HepG2 (cell line): ENCODE results near the gene MVP. TPM values are rescaled to one million over a fixed set of nuclear protein-coding genes. Genes with fewer than 3 reads are reported as not detected.

Experiments used
- ZFP37 ChIP-seq: sonication (generic); formaldehyde crosslinking; IDR thresholded peaks from 2 replicates; pipeline ENCODE4 v1.4.0; 2020; ENCODE audit warnings: missing genetic modification reagents, borderline replicate concordance
- ZFX ChIP-seq: sonication (generic); formaldehyde crosslinking; IDR thresholded peaks from 2 replicates; pipeline ENCODE4 v1.4.0; 2020; ENCODE audit warnings: mild to moderate bottlenecking, low read depth, missing genetic modification reagents, moderate library complexity
- polyA plus RNA-seq, 8 experiments: library from polyadenylated mRNA; depleted of rRNA in 3 of 8; stranded (reverse) in 7 of 8; unstranded in 1 of 8; fragments of >200 nt; fragmentation: Illumina TruSeq in 4 of 8; extraction: Trizol in 4 of 8; gene quantifications; 2 replicates each; pipeline versions ENCODE4 v1.2.1 to v1.2.3, GENCODE V29; 2011 to 2016; ENCODE audit warnings: low read depth in 4 of 8, missing spikeins in 1 of 8, mixed read lengths in 1 of 8; ENCODE audit not compliant: insufficient read depth in 1 of 8
- total RNA-seq, 5 experiments: library from RNA; depleted of rRNA; stranded (reverse); fragments of >200 nt; fragmentation: Illumina TruSeq; extraction: Trizol; gene quantifications; 2 replicates each; pipeline ENCODE4 v1.2.3, GENCODE V29; 2016; ENCODE audit warnings: low read depth in 1 of 5
- TF ChIP-seq, protein P1 (sequence below), 2 experiments: sonication (generic) in 1 of 2; formaldehyde crosslinking in 1 of 2; IDR thresholded peaks; 2 replicates each; pipeline versions ENCODE4 v1.4.0 to v1.6.1; 2016 to 2020; ENCODE audit warnings: borderline replicate concordance in 1 of 2, low read depth in 1 of 2, mild to moderate bottlenecking in 1 of 2, missing genetic modification reagents in 1 of 2
- TF ChIP-seq, protein P2 (sequence below): sonication (generic); formaldehyde crosslinking; IDR thresholded peaks from 2 replicates; pipeline ENCODE4 v1.9.0; 2021; ENCODE audit warnings: missing genetic modification reagents, mild to moderate bottlenecking, borderline replicate concordance
- TF ChIP-seq, protein P3 (sequence below): sonication (generic); formaldehyde crosslinking; IDR thresholded peaks from 2 replicates; pipeline ENCODE4 v1.5.0; 2020; ENCODE audit warnings: missing genetic modification reagents
- TF ChIP-seq, protein P4 (sequence below): sonication (generic); formaldehyde crosslinking; IDR thresholded peaks from 2 replicates; pipeline ENCODE4 v1.5.1; 2020; ENCODE audit warnings: mild to moderate bottlenecking, missing genetic modification reagents, borderline replicate concordance
- TF ChIP-seq, protein P5 (sequence below): IDR thresholded peaks from 2 replicates; pipeline ENCODE4 v1.6.1; 2016; ENCODE audit warnings: missing compliant biosample characterization, missing genetic modification reagents, borderline replicate concordance
- TF ChIP-seq, protein P6 (sequence below): sonication (generic); formaldehyde crosslinking; IDR thresholded peaks from 2 replicates; pipeline ENCODE4; 2020; ENCODE audit warnings: missing genetic modification reagents, mild to moderate bottlenecking, borderline replicate concordance

MVP gene
- total and polyA plus RNA-seq, 2 of the 13 experiments (the other 11 are each of a cell fraction or from before 2014, with no cell fraction given) = 22.9 to 43.5 TPM

DNA sequence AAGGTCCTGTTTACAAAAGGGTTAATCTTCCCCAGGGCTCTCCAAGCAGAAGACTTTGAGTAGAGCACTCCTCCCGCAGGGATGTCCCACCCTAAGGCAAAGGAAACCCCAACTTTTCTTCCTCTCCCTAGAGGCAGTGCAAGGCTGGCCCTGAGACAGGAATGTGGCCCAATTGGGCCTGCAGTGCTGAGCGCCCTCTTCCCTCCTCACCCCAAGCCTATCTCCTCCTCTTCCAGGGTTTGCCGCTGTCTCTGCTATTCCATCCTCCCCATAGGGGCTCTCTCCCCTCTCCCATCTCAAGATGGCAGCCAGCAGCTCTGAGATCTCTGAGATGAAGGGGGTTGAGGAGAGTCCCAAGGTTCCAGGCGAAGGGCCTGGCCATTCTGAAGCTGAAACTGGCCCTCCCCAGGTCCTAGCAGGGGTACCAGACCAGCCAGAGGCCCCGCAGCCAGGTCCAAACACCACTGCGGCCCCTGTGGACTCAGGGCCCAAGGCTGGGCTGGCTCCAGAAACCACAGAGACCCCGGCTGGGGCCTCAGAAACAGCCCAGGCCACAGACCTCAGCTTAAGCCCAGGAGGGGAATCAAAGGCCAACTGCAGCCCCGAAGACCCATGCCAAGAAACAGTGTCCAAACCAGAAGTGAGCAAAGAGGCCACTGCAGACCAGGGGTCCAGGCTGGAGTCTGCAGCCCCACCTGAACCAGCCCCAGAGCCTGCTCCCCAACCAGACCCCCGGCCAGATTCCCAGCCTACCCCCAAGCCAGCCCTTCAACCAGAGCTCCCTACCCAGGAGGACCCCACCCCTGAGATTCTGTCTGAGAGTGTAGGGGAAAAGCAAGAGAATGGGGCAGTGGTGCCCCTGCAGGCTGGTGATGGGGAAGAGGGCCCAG, 7.3 kb upstream of the MVP start (continued):
- TF ChIP-seq, protein P1, sequence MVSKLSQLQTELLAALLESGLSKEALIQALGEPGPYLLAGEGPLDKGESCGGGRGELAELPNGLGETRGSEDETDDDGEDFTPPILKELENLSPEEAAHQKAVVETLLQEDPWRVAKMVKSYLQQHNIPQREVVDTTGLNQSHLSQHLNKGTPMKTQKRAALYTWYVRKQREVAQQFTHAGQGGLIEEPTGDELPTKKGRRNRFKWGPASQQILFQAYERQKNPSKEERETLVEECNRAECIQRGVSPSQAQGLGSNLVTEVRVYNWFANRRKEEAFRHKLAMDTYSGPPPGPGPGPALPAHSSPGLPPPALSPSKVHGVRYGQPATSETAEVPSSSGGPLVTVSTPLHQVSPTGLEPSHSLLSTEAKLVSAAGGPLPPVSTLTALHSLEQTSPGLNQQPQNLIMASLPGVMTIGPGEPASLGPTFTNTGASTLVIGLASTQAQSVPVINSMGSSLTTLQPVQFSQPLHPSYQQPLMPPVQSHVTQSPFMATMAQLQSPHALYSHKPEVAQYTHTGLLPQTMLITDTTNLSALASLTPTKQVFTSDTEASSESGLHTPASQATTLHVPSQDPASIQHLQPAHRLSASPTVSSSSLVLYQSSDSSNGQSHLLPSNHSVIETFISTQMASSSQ (IDR thresholded peaks at IDR 0.05; ENCODE audit: low read depth) = no peak
- TF ChIP-seq, protein P1 (CRISPR knock-in tag; IDR thresholded peaks at IDR 0.05; ENCODE audit: borderline replicate concordance) = no peak
- TF ChIP-seq, protein P2, sequence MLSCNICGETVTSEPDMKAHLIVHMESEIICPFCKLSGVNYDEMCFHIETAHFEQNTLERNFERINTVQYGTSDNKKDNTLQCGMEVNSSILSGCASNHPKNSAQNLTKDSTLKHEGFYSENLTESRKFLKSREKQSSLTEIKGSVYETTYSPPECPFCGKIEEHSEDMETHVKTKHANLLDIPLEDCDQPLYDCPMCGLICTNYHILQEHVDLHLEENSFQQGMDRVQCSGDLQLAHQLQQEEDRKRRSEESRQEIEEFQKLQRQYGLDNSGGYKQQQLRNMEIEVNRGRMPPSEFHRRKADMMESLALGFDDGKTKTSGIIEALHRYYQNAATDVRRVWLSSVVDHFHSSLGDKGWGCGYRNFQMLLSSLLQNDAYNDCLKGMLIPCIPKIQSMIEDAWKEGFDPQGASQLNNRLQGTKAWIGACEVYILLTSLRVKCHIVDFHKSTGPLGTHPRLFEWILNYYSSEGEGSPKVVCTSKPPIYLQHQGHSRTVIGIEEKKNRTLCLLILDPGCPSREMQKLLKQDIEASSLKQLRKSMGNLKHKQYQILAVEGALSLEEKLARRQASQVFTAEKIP (CRISPR knock-in tag) = no peak
- TF ChIP-seq, protein P3, sequence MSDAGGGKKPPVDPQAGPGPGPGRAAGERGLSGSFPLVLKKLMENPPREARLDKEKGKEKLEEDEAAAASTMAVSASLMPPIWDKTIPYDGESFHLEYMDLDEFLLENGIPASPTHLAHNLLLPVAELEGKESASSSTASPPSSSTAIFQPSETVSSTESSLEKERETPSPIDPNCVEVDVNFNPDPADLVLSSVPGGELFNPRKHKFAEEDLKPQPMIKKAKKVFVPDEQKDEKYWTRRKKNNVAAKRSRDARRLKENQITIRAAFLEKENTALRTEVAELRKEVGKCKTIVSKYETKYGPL (CRISPR knock-in tag) = no peak
- TF ChIP-seq ZFX (CRISPR knock-in tag) (peak; percentile 18), ZFP37 (no peak)
- TF ChIP-seq, protein P4, sequence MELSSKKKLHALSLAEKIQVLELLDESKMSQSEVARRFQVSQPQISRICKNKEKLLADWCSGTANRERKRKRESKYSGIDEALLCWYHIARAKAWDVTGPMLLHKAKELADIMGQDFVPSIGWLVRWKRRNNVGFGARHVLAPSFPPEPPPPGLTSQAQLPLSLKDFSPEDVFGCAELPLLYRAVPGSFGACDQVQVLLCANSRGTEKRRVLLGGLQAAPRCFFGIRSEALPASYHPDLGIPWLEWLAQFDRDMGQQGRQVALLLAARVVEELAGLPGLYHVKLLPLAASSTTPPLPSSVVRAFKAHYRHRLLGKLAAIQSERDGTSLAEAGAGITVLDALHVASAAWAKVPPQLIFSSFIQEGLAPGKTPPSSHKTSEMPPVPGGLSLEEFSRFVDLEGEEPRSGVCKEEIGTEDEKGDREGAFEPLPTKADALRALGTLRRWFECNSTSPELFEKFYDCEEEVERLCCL (CRISPR knock-in tag) = 0 out of 2 replicates have a peak, but pooled peaks have one; percentile 11
- TF ChIP-seq, protein P5, sequence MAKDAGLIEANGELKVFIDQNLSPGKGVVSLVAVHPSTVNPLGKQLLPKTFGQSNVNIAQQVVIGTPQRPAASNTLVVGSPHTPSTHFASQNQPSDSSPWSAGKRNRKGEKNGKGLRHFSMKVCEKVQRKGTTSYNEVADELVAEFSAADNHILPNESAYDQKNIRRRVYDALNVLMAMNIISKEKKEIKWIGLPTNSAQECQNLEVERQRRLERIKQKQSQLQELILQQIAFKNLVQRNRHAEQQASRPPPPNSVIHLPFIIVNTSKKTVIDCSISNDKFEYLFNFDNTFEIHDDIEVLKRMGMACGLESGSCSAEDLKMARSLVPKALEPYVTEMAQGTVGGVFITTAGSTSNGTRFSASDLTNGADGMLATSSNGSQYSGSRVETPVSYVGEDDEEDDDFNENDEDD = no peak
- TF ChIP-seq, protein P6, sequence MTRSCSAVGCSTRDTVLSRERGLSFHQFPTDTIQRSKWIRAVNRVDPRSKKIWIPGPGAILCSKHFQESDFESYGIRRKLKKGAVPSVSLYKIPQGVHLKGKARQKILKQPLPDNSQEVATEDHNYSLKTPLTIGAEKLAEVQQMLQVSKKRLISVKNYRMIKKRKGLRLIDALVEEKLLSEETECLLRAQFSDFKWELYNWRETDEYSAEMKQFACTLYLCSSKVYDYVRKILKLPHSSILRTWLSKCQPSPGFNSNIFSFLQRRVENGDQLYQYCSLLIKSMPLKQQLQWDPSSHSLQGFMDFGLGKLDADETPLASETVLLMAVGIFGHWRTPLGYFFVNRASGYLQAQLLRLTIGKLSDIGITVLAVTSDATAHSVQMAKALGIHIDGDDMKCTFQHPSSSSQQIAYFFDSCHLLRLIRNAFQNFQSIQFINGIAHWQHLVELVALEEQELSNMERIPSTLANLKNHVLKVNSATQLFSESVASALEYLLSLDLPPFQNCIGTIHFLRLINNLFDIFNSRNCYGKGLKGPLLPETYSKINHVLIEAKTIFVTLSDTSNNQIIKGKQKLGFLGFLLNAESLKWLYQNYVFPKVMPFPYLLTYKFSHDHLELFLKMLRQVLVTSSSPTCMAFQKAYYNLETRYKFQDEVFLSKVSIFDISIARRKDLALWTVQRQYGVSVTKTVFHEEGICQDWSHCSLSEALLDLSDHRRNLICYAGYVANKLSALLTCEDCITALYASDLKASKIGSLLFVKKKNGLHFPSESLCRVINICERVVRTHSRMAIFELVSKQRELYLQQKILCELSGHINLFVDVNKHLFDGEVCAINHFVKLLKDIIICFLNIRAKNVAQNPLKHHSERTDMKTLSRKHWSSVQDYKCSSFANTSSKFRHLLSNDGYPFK (CRISPR knock-in tag) = 0 out of 2 replicates have a peak, but pooled peaks have one; percentile 23
- TF ChIP-seq, all 625 proteins: peak for 16
